ENCODE results near the gene CDYL. TPM values are rescaled to one million over a fixed set of nuclear protein-coding genes. Genes with fewer than 3 reads are reported as not detected.
A peak's percentile ranks its signal among the peaks of the same experiment; 100 is the strongest.

Gene CDYL
- total and polyA plus RNA-seq, 7 donors, result 14.2 to 82.8 (median 37.9) TPM

DNA sequence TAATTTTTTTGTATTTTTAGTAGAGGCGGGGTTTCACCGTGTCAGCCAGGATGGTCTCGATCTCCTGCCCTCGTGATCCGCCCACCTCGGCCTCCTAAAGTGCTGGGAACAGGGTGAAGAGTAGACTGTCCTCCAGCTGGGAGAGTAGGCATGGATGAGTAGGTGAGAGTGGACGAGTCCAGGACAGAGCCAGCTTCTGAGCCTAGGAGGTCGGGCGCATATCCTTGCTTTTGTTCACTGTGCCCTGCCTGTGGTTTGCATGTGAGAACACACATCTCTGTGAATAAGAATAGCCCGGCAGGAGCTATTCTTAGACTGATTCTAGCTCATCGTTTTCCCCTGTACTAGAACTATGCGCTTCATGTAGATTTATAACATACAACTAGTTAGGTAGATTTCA lies 149.4 kb downstream of the CDYL start:
- no peak overlapping the region for H3K4me3 ChIP-seq
- H3K27ac ChIP-seq, result no peak overlapping the region
- WGBS, 2 donors, result 93 to 96% methylated on average over 12 of the region's 12 CpGs
- no peaks in the 10 kb centered on the region for H3K27me3 ChIP-seq
- DNase-seq, result no peak
- H3K36me3 ChIP-seq, result no peaks in the 10 kb centered on the region
- H3K9me3 ChIP-seq, result no peaks in the 10 kb centered on the region
- H3K4me1 ChIP-seq, result peaks cover 0 to 13% (median 9%) of the 10 kb centered on the region in 4 donors
- intact Hi-C loops (cut with DNase I), result no loop called here
- TF ChIP-seq POLR2AphosphoS5 (IDR thresholded peaks at IDR 0.05), result no peak
- no peak for TF ChIP-seq POLR2A (IDR thresholded peaks at IDR 0.05)
- no peak for TF ChIP-seq EP300 (IDR thresholded peaks at IDR 0.05)
- TF ChIP-seq, protein P1, sequence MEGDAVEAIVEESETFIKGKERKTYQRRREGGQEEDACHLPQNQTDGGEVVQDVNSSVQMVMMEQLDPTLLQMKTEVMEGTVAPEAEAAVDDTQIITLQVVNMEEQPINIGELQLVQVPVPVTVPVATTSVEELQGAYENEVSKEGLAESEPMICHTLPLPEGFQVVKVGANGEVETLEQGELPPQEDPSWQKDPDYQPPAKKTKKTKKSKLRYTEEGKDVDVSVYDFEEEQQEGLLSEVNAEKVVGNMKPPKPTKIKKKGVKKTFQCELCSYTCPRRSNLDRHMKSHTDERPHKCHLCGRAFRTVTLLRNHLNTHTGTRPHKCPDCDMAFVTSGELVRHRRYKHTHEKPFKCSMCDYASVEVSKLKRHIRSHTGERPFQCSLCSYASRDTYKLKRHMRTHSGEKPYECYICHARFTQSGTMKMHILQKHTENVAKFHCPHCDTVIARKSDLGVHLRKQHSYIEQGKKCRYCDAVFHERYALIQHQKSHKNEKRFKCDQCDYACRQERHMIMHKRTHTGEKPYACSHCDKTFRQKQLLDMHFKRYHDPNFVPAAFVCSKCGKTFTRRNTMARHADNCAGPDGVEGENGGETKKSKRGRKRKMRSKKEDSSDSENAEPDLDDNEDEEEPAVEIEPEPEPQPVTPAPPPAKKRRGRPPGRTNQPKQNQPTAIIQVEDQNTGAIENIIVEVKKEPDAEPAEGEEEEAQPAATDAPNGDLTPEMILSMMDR (IDR thresholded peaks at IDR 0.05), result no peak

DNA sequence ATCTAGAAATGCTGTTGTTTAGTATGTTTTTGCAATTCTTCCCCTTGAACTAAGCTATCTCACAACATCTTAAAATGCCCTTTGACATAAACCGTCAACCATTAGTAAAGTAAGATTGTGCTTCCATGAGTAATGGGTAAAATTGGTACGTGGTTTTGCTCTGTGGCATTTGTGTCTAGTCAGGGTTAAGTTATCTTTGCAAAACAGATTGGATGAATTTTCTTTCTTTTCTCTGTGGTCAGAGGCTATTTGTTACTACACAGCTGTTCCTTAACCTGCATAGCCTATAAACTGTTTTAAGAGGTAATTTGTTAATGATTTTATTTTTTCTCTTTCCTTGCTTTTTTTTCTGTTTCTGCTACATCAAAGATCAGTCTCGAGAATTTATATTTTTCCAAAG lies 152.2 kb downstream of the CDYL start:
- TF ChIP-seq EP300 (IDR thresholded peaks at IDR 0.05), result no peak
- TF ChIP-seq, protein P1 (IDR thresholded peaks at IDR 0.05), result no peak
- no peak for TF ChIP-seq POLR2AphosphoS5 (IDR thresholded peaks at IDR 0.05)
- TF ChIP-seq POLR2A (IDR thresholded peaks at IDR 0.05), result no peak
- no peak for DNase-seq
- Histone ChIP-seq H3K27ac (no peak overlapping the region), H3K9me3 (no peaks in the 10 kb centered on the region), H3K27me3 (no peaks in the 10 kb centered on the region), H3K36me3 (no peaks in the 10 kb centered on the region), H3K4me3 (no peak overlapping the region), H3K4me1 (peaks cover 0 to 33% (median 26%) of the 10 kb centered on the region in 4 donors)
- intact Hi-C loops (cut with DNase I), result no loop called here
- WGBS, 2 donors, result 77 to 86% methylated on average over 3 of the region's 3 CpGs

DNA sequence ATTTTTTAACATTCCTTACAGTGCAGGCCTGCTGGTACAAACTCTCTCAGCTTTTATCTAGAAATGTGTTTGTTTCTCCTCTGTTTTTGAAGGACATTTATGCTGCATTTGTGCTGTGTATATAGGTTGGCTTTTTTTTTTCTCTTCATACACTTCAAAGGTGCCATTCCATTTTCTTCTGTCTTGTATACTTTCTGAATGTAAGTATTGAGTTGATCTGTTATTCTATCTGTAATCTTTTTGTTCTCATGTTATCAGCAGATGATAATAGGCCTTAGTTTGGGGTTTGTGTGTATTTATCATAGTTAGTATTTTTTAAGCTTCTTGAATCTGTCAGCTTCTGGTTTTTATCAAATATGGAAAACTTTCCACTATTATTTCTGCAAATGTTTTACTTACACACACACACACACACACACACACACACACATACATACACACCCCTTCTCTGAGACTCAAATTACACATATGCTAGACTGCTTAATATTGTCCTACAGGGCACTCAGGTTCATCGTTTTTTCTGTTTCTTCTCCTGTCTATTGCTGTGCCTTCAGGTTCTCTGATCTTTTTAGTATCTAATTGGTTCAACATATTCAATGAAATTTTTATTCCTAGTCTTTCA lies 153.0 kb downstream of the CDYL start:
- no peak overlapping the region for H3K27ac ChIP-seq
- no peaks in the 10 kb centered on the region for H3K9me3 ChIP-seq
- WGBS, 2 donors, result 83 to 91% methylated on average over 1 of the region's 1 CpG
- H3K27me3 ChIP-seq, result no peaks in the 10 kb centered on the region
- H3K36me3 ChIP-seq, result no peaks in the 10 kb centered on the region
- intact Hi-C loops (cut with DNase I), result no loop called here
- H3K4me3 ChIP-seq, result no peak overlapping the region
- H3K4me1 ChIP-seq, result peaks cover 0 to 33% (median 26%) of the 10 kb centered on the region in 4 donors
- TF ChIP-seq, protein P1 (IDR thresholded peaks at IDR 0.05), result no peak
- TF ChIP-seq POLR2AphosphoS5 (IDR thresholded peaks at IDR 0.05) (no peak), EP300 (IDR thresholded peaks at IDR 0.05) (no peak), POLR2A (IDR thresholded peaks at IDR 0.05) (no peak)
- DNase-seq, result no peak

DNA sequence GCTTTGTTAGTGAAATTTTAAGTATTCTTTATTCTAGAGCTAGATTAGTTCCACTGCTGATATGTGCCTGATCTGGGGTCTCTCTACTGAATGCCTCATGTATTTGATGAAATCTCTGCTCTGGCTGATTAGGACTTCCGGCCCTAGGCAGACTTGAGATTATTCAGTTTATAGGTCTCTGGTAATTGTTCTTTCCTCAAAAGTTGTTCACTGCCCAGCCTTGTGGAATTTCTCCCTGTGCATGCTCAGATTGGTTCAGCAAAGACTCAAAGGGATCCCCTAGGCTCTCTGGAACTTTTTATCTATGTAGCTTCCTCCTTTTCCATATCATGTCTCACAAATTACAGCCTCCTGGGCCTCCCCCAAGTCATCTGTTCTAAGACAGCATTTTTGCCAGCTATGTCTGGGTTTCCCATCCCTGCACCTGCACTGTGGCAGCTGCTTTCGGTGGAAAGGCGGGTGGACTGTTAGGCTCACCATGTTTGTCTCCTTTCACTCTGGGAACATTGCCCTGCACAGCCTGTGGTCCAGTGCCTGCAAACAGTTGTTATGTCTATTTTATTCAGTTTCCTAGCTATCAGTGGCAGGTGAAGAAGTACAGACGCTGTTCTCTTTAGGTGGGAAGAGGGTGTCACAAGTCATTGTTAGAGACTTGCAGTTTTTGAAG lies 154.0 kb downstream of the CDYL start:
- no peak for DNase-seq
- Histone ChIP-seq H3K36me3 (no peaks in the 10 kb centered on the region), H3K4me3 (no peak overlapping the region), H3K27ac (no peak overlapping the region), H3K27me3 (no peaks in the 10 kb centered on the region), H3K4me1 (peaks cover 0 to 33% (median 26%) of the 10 kb centered on the region in 4 donors), H3K9me3 (no peaks in the 10 kb centered on the region)
- TF ChIP-seq, protein P1 (IDR thresholded peaks at IDR 0.05), result no peak
- peak; percentile 27 to 89 (median 76) for TF ChIP-seq POLR2AphosphoS5 (IDR thresholded peaks at IDR 0.05)
- intact Hi-C loops (cut with DNase I), result loop anchor here (10.0 kb wide), 2 partner anchors 155 to 615 kb away; partner anchors contain the start of gene CDYL
- WGBS, 2 donors, result 59 to 85% methylated on average over 4 of the region's 4 CpGs
